Stimulated activated CD4-positive, alpha-beta T cell treated with anti-CD3 and anti-CD28 coated beads, Interleukin-4, amount 100 ng/mL, for 24 hours (primary cell): Measurements from ENCODE around the gene KIAA0753.
"Not testable (repeated sequence)": the region's sequence is repeated elsewhere in the genome, so short reads cannot be mapped to it uniquely, and the experiment has no call there.

ENCODE experiments used
- DNase-seq: peaks from one replicate; pipeline ENCODE4 v3.0.0-alpha.2; 2020

The KIAA0753 gene

GRCh38 chr17:6596081-6596480, 44.4 kb downstream of the KIAA0753 start:
- no peak for DNase-seq

GRCh38 chr17:6593371-6593770, 47.1 kb downstream of the KIAA0753 start:
- not testable (repeated sequence) for DNase-seq

- DNase-seq = no peak
Measured at GRCh38 chr17:6592173-6592572, 48.3 kb downstream of the KIAA0753 start.

- no peak for DNase-seq
Measured at GRCh38 chr17:6591599-6592158, 48.8 kb downstream of the KIAA0753 start.

- DNase-seq = no peak
Measured at GRCh38 chr17:6589266-6589946, 51.1 kb downstream of the KIAA0753 start.

GRCh38 chr17:6588165-6588564, 52.3 kb downstream of the KIAA0753 start:
- no peak for DNase-seq

- no peak for DNase-seq
Measured at GRCh38 chr17:6587310-6587709, 53.2 kb downstream of the KIAA0753 start.

- DNase-seq = no peak
Measured at GRCh38 chr17:6583411-6583810, 57.1 kb downstream of the KIAA0753 start.

- DNase-seq = no peak
Measured at GRCh38 chr17:6580625-6581024, 59.9 kb downstream of the KIAA0753 start.

GRCh38 chr17:6578491-6578890, 62.0 kb downstream of the KIAA0753 start:
- no peak for DNase-seq

- no peak for DNase-seq
Measured at GRCh38 chr17:6577686-6578263, 62.7 kb downstream of the KIAA0753 start.

GRCh38 chr17:6576038-6576785, 64.3 kb downstream of the KIAA0753 start:
- DNase-seq = no peak

GRCh38 chr17:6575596-6575988, 64.9 kb downstream of the KIAA0753 start:
- DNase-seq = no peak

- peak; percentile 33 for DNase-seq
Measured at GRCh38 chr17:6574687-6575595, 65.6 kb downstream of the KIAA0753 start.

- no peak for DNase-seq
Measured at GRCh38 chr17:6573982-6574686, 66.4 kb downstream of the KIAA0753 start.

- not testable (repeated sequence) for DNase-seq
Measured at GRCh38 chr17:6573495-6573894, 67.0 kb downstream of the KIAA0753 start.

GRCh38 chr17:6572972-6573370, 67.5 kb downstream of the KIAA0753 start:
- no peak for DNase-seq

- DNase-seq = no peak
Measured at GRCh38 chr17:6571452-6571781, 69.1 kb downstream of the KIAA0753 start.

GRCh38 chr17:6570731-6571451, 69.6 kb downstream of the KIAA0753 start:
- DNase-seq = no peak

GRCh38 chr17:6569370-6570285, 70.9 kb downstream of the KIAA0753 start:
- DNase-seq = no peak
